Right lobe of liver (tissue), 6 donors: ENCODE data around the gene SERP2. TPM values are rescaled to one million over a fixed set of nuclear protein-coding genes. Genes with fewer than 3 reads are reported as not detected.

Experiments
- ATAC-seq, 4 donors: fragments of 200-7000 bp; cut with Tn5 transposase; one replicate each; pipeline ENCODE4 v1.9.1; 2020; ENCODE audit warnings: mild to moderate bottlenecking in 4 of 4, moderate library complexity in 4 of 4
- DNase-seq, 3 donors: peaks; one replicate each; pipeline ENCODE4 v3.0.0-alpha.2; 2020
- H3K27ac ChIP-seq, 3 donors: fragments of 200-600 bp; one replicate each; pipeline ENCODE4 v1.8.0; 2022
- H3K27me3 ChIP-seq, 2 donors: fragments of 200-600 bp; one replicate each; pipeline ENCODE4 v1.8.0; 2022
- H3K36me3 ChIP-seq, 4 donors: fragments of 200-600 bp; sonication (generic) in 1 of 4; one replicate each; pipeline versions ENCODE4 v1.5.1 to v1.8.0; 2017 to 2022; ENCODE audit warnings: control low read depth in 1 of 4
- H3K4me1 ChIP-seq, 4 donors: fragments of 200-600 bp; sonication (generic) in 1 of 4; one replicate each; pipeline versions ENCODE4 v1.5.1 to v1.8.0; 2017 to 2022; ENCODE audit warnings: control low read depth in 1 of 4
- H3K4me3 ChIP-seq, 3 donors: fragments of 200-600 bp; one replicate each; pipeline ENCODE4 v1.8.0; 2022
- H3K9me3 ChIP-seq, 4 donors: fragments of 200-600 bp; sonication (generic) in 1 of 4; one replicate each; pipeline versions ENCODE4 v1.5.1 to v1.8.0; 2017 to 2022; ENCODE audit warnings: control low read depth in 1 of 4
- POLR2A ChIP-seq: fragments of 450-650 bp; IDR thresholded peaks from one replicate; pipeline ENCODE4 v1.6.1; 2017; ENCODE audit warnings: antibody characterized with exemption, mild to moderate bottlenecking
- WGBS: methylation state at CpG from one replicate; pipeline ENCODE4 v1.1.6; 2018; ENCODE audit warnings: low coverage, low lambda C conversion rate; ENCODE audit not compliant: insufficient coverage; ENCODE audit errors: missing lambda C conversion rate; 5-methylcytosine and 5-hydroxymethylcytosine counted together
- intact Hi-C, 2 donors: fragments of 100-400 bp; cut with DNase I; formaldehyde crosslinking; loops; one replicate each; pipeline versions ENCODE4 v1.11.2 to v1.14.1; 2022
- total RNA-seq, 6 experiments: library from RNA; depleted of rRNA in 2 of 6; stranded (reverse); fragments of >200 nt in 2 of 6; fragmentation: NEBNext Ultra II Directional in 3 of 6; extraction: Animal tissue kit (Norgen Biotek cat#: 25700) in 3 of 6; gene quantifications; one replicate each; pipeline versions ENCODE4 v1.1.0 to v1.2.4, GENCODE V29; 2016 to 2023
- TF ChIP-seq, protein P1 (sequence below), 4 donors: fragments of 200-600 bp in 3 of 4; fragments of 450-650 bp in 1 of 4; IDR thresholded peaks; one replicate each; pipeline versions ENCODE4 v1.5.1 to v1.8.0; 2016 to 2022; ENCODE audit warnings: antibody characterized with exemption in 4 of 4, mild to moderate bottlenecking in 2 of 4
- donor health status: DM: no; HTN: yes; CAD: no.
- donor health status: DM: no; HTN: no; CAD: no.
- donor health status: DM: no; HTN: no; CAD: no.
- donor health status: DM: no; HTN: yes; CAD: no.
- donor health status: DM: no; HTN: yes; CAD: no.

SERP2 gene
- total RNA-seq, 6 experiments from 2014 or later: 2.1 to 9.0 (median 2.8) TPM

DNA sequence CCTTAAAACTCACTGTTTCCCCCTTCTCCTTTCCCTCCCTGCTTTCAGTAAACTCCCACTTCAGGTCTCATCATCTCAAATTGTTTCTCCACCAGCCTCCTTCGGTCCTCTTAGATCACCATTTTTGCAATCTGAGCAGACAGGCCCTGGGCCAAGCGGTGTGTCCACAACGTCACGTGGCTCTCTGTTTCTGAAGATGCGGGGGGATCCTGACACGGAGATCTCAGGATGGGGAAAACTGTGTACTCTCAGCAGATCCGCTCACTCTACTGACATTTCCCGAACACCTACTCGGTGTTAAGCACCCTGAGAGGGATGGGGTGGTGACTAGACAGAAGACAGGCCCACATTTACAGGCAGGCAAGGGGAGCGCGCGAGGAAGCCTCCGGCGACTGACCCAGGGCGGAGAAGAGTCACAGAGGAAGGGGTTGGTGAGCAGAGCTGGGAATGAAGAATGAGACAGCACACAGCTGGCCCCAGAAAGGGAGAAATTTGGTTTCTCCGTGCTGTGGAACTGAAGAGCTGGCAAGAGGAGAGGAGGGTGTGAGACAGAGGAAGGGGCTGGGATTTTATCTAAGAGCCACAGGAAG is 38.8 kb downstream of the SERP2 start:
- intact Hi-C loops: no loop called here
- no peaks in the 10 kb centered on the region for H3K9me3 ChIP-seq
- 79% methylated on average over 11 of the region's 16 CpGs for WGBS
- DNase-seq: no peak
- H3K36me3 ChIP-seq: no peaks in the 10 kb centered on the region
- TF ChIP-seq POLR2A: no peak
- TF ChIP-seq, protein P1, sequence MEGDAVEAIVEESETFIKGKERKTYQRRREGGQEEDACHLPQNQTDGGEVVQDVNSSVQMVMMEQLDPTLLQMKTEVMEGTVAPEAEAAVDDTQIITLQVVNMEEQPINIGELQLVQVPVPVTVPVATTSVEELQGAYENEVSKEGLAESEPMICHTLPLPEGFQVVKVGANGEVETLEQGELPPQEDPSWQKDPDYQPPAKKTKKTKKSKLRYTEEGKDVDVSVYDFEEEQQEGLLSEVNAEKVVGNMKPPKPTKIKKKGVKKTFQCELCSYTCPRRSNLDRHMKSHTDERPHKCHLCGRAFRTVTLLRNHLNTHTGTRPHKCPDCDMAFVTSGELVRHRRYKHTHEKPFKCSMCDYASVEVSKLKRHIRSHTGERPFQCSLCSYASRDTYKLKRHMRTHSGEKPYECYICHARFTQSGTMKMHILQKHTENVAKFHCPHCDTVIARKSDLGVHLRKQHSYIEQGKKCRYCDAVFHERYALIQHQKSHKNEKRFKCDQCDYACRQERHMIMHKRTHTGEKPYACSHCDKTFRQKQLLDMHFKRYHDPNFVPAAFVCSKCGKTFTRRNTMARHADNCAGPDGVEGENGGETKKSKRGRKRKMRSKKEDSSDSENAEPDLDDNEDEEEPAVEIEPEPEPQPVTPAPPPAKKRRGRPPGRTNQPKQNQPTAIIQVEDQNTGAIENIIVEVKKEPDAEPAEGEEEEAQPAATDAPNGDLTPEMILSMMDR (IDR thresholded peaks at IDR 0.05): no peak
- no peak overlapping the region for H3K27ac ChIP-seq
- no peak overlapping the region for H3K4me3 ChIP-seq
- H3K4me1 ChIP-seq: no peaks in the 10 kb centered on the region
- no peak for ATAC-seq
- no peaks in the 10 kb centered on the region for H3K27me3 ChIP-seq

DNA sequence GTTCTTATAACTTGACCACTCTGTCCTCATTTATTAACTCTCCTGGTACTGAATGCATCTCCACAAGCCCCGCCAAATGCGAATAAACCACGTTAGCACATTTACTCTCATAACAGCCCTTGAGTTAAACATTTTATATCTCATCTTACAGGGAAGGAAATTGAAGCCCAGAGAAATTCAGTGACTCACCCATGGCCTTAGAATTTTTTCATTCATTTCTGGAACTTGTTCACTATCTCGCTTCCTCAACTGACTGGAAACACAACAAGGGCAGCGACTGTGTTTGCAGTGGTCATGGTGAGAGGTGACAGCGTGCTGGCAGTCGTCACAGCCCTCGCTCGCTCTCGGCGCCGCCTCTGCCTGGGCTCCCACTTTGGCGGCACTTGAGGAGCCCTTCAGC is 39.5 kb downstream of the SERP2 start:
- ATAC-seq (no peak), DNase-seq (no peak)
- Histone ChIP-seq H3K36me3 (no peaks in the 10 kb centered on the region), H3K27me3 (no peaks in the 10 kb centered on the region), H3K4me3 (no peak overlapping the region), H3K9me3 (no peaks in the 10 kb centered on the region), H3K27ac (no peak overlapping the region), H3K4me1 (no peaks in the 10 kb centered on the region)
- WGBS: 85% methylated on average over 11 of the region's 13 CpGs
- intact Hi-C loops: no loop called here
- TF ChIP-seq, protein P1 (IDR thresholded peaks at IDR 0.05): no peak
- TF ChIP-seq POLR2A: no peak

DNA sequence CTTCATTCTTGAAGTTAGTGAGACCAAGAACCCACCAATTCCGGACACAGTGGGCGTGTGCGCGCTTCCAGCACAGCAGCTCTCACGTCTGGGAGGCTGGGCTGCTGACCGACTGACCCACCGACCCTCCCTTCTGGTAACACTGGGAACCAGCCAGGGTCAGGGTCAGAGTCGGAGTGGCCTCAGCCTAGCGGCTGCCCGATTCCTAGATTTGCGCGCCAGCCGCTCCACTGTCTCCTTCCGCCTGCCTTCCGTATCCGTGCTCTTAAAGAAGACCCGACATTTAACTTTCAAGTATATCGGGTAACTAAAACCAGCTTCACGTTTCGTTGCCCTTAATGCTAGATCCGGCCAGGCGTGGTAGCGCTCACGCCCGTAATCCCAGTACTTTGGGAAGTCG is 41.1 kb downstream of the SERP2 start:
- no peak overlapping the region for H3K4me3 ChIP-seq
- TF ChIP-seq POLR2A: no peak
- TF ChIP-seq, protein P1 (IDR thresholded peaks at IDR 0.05): no peak
- ATAC-seq: no peak
- no peaks in the 10 kb centered on the region for H3K36me3 ChIP-seq
- WGBS: 85% methylated on average over 9 of the region's 26 CpGs
- no peaks in the 10 kb centered on the region for H3K27me3 ChIP-seq
- no peak for DNase-seq
- no peak overlapping the region for H3K27ac ChIP-seq
- intact Hi-C loops: no loop called here
- no peaks in the 10 kb centered on the region for H3K9me3 ChIP-seq
- no peaks in the 10 kb centered on the region for H3K4me1 ChIP-seq

DNA sequence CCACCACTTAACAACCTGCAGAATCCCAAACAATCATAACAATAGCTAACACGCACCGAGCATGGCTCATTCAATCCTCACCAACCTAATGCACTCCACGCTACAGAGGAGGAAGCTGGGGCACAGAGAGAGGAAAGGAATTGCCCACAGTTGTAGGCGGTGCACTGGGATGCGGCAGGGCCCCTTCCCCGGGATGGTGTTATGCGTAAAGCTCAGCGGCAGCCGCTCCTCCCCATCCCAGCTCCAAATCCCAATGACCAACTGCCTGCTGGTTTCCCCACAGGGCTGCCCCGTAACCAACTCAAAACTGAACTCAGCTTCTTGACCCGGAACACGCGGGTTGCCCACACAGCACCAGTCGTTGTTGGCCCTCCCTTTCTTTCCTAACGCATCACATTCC is 42.2 kb downstream of the SERP2 start:
- ATAC-seq (no peak), DNase-seq (no peak)
- Histone ChIP-seq H3K36me3 (no peaks in the 10 kb centered on the region), H3K4me1 (no peaks in the 10 kb centered on the region), H3K27me3 (no peaks in the 10 kb centered on the region), H3K27ac (no peak overlapping the region), H3K4me3 (no peak overlapping the region), H3K9me3 (no peaks in the 10 kb centered on the region)
- intact Hi-C loops: no loop called here
- WGBS: 86% methylated on average over 12 of the region's 15 CpGs
- TF ChIP-seq, protein P1 (IDR thresholded peaks at IDR 0.05): no peak
- TF ChIP-seq POLR2A: no peak

DNA sequence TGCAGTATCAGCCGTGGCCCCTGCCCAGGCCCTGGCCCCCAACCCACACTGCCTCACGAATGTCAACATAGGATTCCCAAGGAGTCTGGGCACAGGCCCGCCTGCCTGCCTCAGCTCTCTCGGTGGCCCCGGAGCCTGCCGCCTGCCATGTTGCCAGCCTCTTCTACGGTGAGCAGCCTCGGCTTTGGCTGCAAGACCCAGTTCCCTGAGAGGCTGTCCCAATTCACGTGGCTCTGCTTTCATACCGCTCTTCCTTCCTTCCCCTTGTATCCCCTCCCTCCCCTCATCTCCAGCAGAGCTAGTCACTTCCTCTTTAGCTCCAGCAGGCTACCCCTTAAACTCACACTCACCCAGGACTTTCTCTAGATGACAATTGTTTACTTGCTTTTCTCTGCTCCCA is 42.7 kb downstream of the SERP2 start:
- Histone ChIP-seq H3K4me3 (no peak overlapping the region), H3K27ac (no peak overlapping the region)
- intact Hi-C loops: no loop called here

More for the DNA sequence above, 42.7 kb downstream of the SERP2 start:
- WGBS: 82% methylated on average over 8 of the region's 10 CpGs
- DNase-seq (no peak), ATAC-seq (peak; percentile 12 to 47 (median 30))
- Histone ChIP-seq H3K9me3 (no peaks in the 10 kb centered on the region), H3K27me3 (no peaks in the 10 kb centered on the region), H3K4me1 (no peaks in the 10 kb centered on the region), H3K36me3 (no peaks in the 10 kb centered on the region)
- TF ChIP-seq POLR2A: no peak
